Endometrium (tissue), 2 donors: ENCODE measurements around the gene TNFRSF1A.

Experiments used
- FAIRE-seq: peaks from 2 replicates; lab custom pipeline; 2012; peaks lifted over from hg19 to GRCh38; lab: Jason Lieb, UNC
- donor health status: control.
- donor health status: control.

TNFRSF1A gene

DNA sequence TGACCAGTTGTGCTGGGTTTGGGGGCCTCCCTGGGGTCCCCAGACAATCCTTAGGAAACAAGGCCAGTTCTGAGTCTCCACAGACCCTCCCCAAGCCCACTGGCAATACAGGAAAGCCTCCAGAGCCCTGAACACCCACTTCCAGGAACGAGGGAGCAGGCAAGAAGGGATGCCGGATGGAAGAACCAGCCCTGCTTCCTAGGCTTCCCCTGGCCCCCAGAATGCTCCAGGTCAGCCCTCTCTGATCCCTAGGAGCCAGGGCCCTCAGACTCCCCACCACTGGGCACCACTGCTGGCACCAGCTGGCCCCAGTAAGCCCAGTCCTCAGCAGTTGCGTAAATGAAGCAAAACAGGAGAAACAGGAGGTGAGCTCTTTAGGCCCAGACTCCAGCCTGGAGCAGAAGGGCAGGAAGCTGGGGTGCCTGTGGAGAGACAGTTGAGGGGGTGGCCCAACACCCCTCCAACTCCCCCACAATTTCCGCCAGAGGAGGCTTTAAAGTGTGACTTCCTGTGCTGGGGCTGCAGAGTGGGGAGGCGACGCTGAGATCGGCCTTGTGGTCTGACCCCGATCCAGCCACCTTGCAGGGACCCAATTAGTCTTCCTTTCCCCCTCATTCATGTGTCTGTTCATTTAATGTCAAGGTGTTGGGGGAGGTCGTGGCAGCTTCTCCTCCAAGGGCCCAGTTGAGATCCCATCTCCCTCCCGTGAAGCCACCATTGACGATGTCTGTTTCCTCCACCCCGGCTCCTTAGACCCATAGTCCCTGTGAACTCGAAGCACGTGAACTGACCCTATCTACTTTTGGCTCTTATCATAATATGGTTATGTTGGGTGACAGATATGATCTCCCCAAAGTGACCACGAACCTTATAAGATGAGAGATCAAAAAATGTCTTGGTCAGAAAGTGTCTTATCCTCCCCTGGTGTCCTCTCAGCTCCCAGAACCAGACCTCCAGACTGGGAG lies 4.7 kb downstream of the TNFRSF1A start:
- FAIRE-seq: no peak

DNA sequence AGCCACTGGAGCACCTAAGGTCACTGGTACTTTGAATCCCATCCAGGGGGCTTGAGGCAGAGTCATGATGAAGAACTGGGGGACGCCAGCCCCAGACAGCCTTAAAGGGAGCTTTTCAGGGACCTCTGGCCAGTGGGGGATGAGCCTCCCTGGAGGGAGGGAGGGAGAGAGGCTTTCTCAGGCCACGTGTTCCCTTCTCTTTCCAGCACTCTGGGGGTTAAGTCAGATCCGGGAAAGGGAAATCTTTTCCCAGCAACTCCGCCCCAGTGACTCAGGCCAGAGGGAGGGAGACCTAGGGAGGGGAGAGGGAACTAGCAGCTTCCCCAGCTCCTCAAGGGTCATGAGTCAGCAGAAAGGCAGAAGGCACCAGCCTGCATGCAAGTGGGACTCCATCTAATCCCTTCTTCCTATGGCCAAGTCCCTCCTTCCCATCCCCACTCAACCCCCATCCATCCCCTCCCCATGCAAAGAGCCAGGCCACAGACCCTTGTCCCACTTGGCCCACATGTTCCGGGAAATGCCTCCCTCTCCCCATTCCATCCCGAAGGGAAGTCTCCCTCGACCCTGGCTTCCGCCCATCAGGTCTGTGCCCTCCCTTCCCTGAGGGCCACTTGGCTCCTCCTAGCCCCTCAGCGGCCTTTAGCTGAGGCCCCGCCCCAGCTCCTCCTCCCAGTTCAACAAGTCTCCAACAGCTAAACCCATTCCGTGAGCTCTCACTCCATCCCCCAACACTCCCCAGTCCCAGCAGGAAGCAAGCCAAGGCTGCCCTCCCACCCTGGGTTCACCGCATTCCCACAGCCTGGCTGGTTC lies 5.6 kb downstream of the TNFRSF1A start:
- peak; percentile 26 for FAIRE-seq

DNA sequence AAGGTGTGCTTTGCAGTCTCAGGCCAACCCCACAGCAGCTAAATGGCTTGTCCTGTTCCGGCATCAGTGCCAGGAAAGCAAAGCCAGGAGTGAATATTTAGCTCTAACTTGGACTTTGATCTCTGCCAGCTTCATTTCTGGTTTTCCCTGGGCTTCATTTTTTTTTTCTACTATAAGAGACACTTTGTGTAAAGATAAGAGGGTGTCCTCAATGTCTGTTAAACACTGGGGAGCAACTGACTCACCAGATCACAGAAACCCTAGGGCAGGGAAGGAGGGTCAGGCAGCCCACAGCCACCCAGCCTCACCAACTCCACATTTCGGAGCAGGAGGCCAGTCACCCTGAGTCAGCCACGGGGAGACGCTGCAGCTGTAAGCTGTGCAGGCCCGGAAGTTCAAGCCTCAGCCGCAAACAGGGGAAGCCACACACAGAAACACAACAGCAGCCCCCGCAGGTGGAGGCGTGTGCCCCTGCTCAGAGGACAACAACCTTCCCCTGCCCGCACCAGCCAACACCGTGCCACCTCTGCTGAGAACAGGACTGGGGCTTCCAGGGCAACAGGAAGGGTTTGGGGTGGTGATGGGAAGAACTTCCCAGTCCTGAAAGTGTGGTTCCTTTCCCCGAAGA lies 6.3 kb downstream of the TNFRSF1A start:
- FAIRE-seq: no peak

DNA sequence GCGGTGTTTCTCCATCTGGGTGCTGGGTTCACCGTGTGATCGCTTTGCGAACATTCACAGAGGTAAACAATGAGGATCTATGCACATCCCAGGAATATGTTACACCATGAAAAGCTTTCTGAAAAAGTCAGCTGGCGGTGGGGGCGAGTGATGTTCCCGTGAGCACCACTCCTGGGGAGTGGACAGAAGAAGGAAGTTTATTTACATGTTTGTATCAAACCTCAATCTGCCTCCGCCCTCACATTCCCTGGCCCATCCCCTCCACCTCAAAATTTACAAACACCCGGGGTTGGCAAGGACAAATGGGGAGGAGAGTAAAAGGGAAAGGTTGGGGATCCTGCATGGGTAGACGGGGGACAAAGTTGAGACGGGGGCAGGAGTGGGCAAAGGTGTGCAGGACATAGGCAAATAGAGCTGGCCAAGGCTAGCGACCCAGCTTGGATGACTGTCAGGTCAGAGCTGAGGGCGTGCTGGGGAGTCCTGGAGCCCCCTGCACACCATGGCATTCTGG lies 6.9 kb downstream of the TNFRSF1A start:
- FAIRE-seq: no peak

DNA sequence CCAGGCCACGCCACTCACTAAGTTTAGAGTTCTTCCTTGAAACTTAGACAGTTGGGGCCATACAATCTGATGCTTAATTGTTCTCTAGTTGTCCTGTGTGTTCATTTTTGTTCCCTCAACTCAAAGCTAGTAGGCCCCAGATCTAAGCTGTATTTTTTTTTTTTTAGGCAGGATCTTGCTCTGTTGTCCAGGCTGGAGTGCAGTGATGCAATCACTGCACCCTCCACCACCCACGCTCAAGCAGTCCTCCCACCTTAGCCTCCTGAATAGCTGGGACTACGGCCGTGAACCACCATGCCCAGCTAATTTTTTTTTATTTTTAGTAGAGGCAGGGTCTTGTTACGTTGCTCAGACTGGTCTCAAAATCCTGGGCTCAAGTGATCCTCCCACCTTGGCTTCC lies 7.5 kb downstream of the TNFRSF1A start:
- FAIRE-seq: no peak

DNA sequence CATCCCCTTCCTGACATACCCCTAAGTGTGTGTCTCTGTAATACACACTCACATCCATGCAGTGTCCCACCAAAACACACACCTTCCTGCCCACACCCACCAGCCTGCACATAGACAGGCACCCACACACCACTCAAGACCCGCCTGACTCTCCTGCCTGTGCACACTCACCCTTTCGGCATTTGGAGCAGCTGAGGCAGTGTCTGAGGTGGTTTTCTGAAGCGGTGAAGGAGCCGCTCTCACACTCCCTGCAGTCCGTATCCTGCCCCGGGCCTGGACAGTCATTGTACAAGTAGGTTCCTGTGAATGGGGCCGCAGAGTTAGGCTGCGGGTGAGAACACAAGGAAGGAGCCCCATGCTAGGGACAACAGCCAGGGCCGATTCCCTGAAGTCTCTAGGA lies 8.3 kb downstream of the TNFRSF1A start:
- FAIRE-seq: no peak

DNA sequence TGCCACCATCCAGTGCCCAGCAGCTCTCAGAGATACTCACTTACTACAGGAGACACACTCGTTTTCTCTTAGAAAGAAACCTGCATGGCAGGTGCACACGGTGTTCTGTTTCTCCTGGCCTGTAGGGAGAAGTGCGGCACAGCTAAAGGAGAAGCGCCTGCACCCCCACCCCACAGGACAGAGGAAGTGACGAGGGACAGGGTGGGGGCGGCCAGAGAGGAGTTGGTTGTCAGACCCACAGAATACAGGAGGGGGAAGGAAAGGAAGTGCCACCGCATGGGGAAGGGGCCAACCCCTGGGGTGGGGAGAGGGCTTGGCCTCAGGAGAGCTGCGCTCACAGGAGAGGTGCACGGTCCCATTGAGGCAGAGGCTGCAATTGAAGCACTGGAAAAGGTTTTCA lies 8.8 kb downstream of the TNFRSF1A start:
- no peak for FAIRE-seq

DNA sequence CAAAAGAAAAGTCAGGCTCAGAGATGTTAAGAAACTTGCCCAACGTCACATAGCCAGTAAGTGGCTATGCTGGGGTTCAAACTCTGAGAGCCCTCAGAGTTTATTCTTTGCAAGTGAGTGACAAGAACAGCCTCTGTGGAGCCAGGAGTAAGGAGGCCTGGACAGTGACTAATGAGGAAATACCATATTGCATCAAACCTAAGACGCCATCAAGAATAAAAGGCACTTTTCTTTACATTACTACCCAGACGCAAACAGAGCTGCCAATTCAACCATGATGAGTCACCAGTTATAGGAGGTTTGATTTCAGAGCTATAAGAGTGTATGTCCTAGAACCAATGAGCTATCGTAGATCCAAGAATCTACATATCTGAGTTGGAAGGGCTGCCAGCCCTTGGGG lies 9.4 kb downstream of the TNFRSF1A start:
- FAIRE-seq: no peak

DNA sequence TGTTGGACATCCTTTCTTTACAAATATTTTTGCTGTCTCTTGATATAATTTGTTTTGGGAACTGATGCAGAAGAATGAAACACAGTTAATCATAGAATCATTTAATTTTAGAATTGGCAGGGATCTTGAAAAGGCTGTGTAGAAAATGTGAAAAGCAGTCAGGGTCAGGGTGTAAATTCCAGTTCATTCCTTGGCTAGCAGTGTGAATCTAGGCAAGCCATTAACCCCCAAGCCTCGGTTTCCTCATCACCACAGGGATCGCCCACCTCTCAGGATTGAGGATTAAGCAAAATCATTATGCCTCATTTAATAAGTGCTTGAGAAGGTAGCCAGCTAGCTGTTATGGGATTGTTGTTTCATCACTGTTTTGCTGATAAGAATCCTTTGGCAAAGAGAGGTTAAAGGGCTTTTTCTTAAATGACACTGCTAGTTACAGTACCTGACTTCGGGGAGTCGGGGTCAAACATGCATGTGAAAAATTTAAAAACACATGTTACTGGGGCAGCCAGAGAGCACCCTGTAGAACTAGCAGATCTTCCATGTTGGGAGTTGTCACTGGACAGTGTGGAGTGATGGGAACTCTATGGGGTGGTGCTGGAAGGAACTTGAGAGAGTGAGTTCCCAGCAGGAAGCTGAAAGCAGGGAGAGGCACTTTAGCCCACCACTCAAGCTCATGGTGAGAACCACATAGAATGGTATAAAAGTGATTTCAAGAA lies 10.7 kb downstream of the TNFRSF1A start:
- no peak for FAIRE-seq

DNA sequence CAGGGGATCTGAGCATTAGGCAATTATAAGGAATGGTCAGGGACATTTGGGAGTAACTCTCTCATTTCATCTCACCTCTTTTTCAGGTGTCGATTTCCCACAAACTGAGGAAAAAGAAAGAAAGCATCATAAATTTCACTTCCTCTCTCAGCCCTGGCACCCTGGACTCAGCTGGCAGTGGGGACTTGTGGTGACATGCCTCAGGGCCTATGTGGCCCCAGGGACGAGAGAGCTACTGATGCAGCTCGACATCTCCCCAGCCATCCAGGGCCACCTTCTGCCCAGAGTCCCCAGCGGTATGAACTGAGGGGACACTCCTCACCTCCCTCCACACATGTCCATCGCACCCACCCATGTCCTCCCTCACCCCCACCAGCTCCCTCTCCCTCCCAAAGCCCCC lies 11.7 kb downstream of the TNFRSF1A start:
- no peak for FAIRE-seq

DNA sequence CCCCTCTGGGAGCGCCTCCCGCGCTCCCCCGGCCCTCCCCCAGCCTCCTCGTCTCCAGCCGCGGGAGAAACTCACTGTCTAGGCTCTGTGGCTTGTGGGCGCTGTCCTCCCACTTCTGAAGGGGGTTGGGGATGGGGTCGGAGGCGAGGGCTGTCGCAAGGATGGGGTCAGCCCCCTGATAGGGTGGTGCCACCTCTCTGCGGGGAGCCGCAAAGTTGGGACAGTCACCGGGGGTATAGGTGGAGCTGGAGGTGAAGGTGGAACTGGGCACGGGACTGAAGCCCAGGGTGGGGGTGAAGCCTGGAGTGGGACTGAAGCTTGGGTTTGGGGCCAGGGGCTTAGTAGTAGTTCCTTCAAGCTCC lies 12.2 kb downstream of the TNFRSF1A start:
- no peak for FAIRE-seq

DNA sequence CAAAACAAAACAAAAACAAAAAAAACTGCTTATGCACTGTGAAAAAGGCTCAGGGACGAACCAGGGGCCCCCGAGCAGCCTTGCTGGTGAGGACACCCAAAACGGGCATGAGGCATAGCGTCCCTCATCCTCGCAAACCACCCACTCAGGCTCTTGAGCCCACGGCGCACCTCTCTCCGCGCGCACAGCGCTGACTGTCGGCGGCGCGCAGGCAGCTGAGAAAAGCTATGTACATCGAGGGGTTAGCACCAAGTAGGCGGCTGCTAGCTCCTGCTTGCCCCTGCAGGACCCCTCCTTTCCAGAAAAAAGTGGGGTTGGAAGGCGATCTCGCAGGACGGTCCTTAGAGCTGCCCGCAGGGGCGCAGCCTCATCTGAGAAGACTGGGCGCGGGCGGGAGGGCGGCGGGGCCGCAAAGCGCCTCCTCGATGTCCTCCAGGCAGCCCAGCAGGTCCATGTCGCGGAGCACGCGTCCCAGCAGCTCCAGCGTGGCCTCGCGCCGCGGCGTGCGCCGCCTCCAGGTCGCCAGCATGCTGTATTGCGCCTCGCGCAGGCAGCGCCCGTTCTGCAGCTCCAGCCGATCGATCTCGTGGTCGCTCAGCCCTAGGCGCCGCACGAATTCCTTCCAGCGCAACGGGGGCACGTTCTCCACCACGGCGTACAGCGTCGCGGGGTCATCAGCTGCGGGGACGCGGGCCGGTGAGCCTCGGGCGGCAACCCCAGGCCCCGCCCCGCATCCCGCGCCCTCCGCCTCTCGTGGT lies 12.8 kb downstream of the TNFRSF1A start:
- FAIRE-seq: no peak

DNA sequence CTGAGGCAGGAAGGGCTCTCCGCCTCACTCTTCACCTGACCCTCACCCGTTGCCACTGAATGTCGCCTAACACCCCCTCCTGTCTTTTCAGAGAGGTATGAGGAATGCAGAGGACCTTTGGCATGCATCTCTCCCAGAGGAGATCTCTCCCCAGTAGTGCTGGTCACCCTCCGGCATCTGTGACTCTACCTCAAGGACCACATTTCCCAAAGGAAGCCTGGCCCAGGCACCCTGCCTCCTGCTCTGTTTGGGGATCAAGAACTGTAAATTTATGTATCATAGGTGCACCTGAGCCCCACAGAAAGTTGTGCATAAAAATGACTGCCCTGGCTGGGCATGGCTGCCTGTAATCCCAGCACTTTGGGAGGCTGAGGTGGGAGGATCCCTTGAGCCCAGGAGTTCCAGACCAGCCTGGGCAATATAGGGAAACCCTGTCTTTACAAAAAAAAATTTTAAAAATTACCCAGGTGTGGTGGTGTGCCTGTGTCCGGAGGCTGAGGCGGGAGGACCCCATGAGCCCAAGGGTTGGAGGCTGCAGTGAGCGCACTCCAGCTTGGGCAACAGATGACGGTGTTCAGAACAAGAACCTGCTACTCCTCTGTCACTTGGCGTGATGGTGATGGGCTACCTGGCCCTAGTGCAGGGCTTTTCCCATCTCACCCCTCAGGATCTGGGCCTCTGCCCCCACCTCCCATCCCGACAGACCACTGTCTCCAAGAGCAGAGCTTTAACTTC lies 13.7 kb downstream of the TNFRSF1A start:
- FAIRE-seq: no peak

DNA sequence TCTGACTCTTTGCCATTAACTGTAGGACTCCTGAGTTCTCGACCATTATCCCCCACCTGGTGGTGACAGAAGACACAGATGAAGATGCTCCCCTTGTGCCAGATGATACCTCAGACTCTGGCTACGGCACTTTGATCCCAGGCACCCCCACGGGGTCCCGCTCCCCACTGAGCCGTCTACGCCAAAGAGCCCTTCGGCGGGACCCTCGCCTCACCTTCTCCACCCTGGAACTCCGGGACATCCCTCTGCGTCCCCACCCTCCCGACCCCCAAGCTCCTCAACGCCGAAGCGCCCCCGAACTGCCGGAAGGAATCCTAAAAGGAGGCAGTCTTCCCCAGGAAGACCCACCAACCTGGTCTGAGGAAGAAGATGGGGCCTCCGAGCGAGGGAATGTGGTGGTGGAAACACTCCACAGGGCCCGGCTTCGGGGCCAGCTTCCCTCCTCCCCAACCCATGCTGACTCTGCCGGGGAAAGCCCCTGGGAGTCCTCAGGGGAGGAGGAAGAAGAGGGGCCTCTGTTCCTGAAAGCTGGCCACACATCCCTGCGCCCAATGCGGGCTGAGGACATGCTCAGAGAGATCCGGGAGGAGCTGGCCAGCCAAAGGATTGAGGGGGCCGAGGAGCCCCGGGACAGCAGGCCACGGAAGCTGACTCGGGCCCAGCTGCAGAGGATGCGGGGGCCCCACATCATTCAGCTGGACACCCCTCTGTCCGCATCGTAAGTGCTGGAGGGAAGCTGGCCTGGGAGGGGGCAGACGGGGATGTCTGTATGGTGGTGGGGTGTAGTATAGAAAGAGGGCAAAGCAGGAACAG lies 14.4 kb downstream of the TNFRSF1A start:
- FAIRE-seq: no peak

DNA sequence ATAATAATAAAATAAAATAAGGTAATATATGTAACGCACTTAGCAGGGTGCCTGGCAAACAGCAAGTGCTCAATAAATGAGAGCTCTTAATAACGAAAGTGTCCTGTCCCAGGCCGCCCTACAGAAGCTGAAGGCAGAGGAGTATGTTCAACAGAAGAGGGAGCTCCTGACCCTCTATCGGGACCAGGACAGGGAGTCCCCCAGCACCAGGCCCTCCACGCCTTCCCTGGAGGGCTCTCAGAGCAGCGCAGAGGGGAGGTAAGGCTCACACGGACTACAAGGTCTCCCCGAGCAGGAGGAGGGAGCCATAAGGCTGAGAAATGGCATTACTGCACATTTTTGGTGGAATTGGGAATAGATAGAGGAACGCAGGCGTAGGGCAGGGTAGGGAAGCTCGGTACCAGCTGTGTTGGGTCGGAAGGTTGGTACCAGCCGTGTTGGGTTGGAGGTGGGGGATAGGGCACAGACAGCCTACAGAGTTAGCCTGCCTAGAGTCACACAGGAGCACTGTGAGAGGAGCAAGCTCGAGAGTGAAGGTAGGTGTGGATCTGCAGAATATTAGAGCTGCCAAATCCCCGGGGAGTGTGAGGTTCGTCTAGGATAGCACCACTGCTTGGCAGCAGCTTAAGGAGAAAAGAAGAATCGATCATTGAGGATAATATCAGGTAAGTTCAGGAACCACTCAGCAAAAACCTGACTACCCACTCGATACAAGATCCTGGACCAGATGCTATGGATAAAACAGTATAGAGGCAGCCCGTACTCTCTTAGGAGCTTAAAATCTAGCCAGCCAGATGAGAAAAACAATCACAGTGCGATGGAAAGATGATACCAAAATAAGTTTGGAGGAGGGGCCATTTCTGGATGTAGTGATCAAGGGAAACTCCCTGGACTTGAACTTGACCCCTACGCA lies 15.3 kb downstream of the TNFRSF1A start:
- FAIRE-seq: no peak

DNA sequence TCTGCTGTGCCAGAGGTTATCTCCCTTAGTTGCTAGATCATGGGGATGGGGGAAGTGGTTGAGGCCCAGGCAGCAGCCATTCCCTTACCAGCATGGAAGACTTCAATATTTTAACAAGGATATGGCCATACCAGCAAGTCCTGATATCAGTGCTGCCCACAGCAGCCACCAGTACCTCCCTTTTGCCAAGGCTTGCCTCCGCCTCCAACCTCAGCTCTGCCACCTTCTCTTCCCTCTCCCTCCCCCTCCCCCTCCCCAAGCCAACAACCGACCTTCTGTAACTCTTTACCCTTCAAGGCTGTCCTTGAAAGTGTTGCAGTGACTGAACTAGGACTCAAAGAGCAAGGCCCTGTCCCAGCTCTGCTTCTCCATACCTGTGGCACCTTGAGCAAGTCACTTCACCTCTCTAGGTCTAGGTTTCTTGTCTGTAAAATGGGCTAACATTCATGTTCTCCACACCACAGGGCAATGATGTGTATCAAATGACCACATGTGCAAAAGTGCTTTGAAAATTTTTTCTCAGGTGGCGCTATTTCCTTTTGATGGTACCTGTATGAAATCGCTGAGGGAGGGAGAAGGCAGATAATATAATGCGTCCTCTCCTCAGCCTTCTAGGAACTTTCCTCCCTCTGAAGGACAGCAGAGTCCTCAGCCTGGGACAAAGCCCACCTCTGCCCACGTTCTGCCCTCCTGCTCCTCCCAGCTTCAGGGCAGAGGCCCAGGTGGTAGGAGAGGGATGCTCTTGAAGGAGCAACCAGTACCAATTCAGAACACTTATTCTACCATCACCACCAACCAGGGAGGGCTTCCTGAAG lies 16.7 kb downstream of the TNFRSF1A start:
- no peak for FAIRE-seq

DNA sequence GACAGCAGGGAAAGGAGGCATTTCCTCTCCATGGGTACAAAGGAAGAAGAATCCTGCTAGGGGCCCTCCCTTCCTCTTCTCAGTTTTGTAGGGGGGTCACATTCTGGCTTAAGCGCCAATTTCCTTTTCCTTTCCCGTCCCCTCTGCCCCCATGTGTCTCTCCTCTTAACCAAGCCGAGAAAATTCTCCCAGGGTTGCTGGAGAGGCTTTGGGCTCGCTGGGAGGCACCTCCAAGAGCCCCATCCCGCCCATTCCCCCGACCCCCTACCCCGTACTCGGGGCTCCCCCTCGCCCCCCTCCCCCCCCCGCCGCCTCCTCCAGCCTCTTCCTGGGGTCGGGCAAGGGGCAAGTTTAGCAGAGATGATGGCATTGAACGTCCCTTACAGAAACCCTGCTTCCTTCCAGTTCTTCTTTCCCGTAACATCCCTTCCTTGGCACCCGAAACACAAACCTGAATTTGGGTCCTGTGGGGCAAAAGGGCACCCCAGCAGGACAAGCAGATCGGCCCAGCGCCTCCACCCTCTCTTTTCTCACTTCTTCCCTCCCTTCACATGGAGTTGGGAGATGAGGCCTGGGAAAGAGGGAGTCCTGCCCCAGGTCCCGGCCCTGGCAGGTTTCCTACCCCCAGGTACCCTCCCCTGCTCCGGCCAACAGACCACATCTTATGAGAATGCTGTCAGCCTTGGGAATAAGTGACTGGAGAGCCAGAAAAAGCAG lies 17.7 kb downstream of the TNFRSF1A start:
- FAIRE-seq: no peak
